Measurements from ENCODE around the gene NPL.

Gene NPL, protein sequence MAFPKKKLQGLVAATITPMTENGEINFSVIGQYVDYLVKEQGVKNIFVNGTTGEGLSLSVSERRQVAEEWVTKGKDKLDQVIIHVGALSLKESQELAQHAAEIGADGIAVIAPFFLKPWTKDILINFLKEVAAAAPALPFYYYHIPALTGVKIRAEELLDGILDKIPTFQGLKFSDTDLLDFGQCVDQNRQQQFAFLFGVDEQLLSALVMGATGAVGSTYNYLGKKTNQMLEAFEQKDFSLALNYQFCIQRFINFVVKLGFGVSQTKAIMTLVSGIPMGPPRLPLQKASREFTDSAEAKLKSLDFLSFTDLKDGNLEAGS

GRCh38 chr1:182789138-182790076 lies at the start of gene NPL:
TSS of gene NPL (plus strand) at chr1:182789773. CDS start at chr1:182794372, 4,599 bp downstream.
- no peaks in the 10 kb centered on the region for H3K36me3 ChIP-seq (ENCODE audit: low read depth)
- no peaks in the 10 kb centered on the region for H3K9me3 ChIP-seq (ENCODE audit: severe bottlenecking)
- peaks cover 10% of the 10 kb centered on the region for H3K27me3 ChIP-seq (ENCODE audit: insufficient read depth, poor library complexity, severe bottlenecking)
- peaks cover 4% of the 10 kb centered on the region for H3K4me1 ChIP-seq (ENCODE audit: insufficient read depth, poor library complexity, severe bottlenecking)
- ATAC-seq (ENCODE audit: low read depth) (peak; percentile 95), DNase-seq (ENCODE audit: low spot score) (peak; percentile 71)
- no peak within 1 kb of the TSS for H3K27ac ChIP-seq (ENCODE audit: poor library complexity, severe bottlenecking)
- H3K4me3 ChIP-seq (ENCODE audit: severe bottlenecking), result peak within 1 kb of the TSS; percentile 45
- TF ChIP-seq, protein P1, sequence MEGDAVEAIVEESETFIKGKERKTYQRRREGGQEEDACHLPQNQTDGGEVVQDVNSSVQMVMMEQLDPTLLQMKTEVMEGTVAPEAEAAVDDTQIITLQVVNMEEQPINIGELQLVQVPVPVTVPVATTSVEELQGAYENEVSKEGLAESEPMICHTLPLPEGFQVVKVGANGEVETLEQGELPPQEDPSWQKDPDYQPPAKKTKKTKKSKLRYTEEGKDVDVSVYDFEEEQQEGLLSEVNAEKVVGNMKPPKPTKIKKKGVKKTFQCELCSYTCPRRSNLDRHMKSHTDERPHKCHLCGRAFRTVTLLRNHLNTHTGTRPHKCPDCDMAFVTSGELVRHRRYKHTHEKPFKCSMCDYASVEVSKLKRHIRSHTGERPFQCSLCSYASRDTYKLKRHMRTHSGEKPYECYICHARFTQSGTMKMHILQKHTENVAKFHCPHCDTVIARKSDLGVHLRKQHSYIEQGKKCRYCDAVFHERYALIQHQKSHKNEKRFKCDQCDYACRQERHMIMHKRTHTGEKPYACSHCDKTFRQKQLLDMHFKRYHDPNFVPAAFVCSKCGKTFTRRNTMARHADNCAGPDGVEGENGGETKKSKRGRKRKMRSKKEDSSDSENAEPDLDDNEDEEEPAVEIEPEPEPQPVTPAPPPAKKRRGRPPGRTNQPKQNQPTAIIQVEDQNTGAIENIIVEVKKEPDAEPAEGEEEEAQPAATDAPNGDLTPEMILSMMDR (IDR thresholded peaks at IDR 0.05; ENCODE audit: poor library complexity, severe bottlenecking), result no peak

DNA sequence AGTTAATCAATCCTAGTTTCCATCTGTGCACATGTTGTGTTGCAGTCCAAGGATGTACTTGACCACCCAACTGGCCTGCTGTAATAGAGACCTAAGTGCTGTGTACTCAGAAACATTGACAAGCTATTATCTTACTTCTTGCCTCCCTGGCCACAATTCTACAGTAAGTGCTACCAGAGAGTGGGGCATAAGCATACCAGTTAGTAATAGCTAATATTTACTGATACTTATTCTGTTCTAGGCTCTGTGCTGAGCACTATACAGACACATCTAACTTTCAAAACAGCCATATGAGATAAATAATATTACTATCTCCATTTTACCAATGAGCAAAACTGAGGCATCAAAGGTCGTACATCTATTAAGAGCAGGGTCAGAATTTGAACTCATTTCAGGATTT lies 49.5 kb upstream of the NPL start:
- ATAC-seq (ENCODE audit: low read depth), result no peak
- H3K27ac ChIP-seq (ENCODE audit: poor library complexity, severe bottlenecking), result no peak overlapping the region

GRCh38 chr1:182742780-182743179 lies 46.8 kb upstream of the NPL start:
- Histone ChIP-seq H3K27ac (ENCODE audit: poor library complexity, severe bottlenecking) (no peak overlapping the region), H3K4me3 (ENCODE audit: severe bottlenecking) (no peak overlapping the region), H3K36me3 (ENCODE audit: low read depth) (no peaks in the 10 kb centered on the region), H3K4me1 (ENCODE audit: insufficient read depth, poor library complexity, severe bottlenecking) (no peaks in the 10 kb centered on the region), H3K27me3 (ENCODE audit: insufficient read depth, poor library complexity, severe bottlenecking) (peaks cover 5% of the 10 kb centered on the region), H3K9me3 (ENCODE audit: severe bottlenecking) (no peaks in the 10 kb centered on the region)
- DNase-seq (ENCODE audit: low spot score) (no peak), ATAC-seq (ENCODE audit: low read depth) (no peak)
- TF ChIP-seq, protein P1 (IDR thresholded peaks at IDR 0.05; ENCODE audit: poor library complexity, severe bottlenecking), result no peak

More for the DNA sequence above, 49.5 kb upstream of the NPL start:
- H3K4me3 ChIP-seq (ENCODE audit: severe bottlenecking), result no peak overlapping the region
- no peaks in the 10 kb centered on the region for H3K36me3 ChIP-seq (ENCODE audit: low read depth)
- peaks cover 5% of the 10 kb centered on the region for H3K27me3 ChIP-seq (ENCODE audit: insufficient read depth, poor library complexity, severe bottlenecking)
- no peaks in the 10 kb centered on the region for H3K4me1 ChIP-seq (ENCODE audit: insufficient read depth, poor library complexity, severe bottlenecking)
- TF ChIP-seq, protein P1 (IDR thresholded peaks at IDR 0.05; ENCODE audit: poor library complexity, severe bottlenecking), result no peak
- no peaks in the 10 kb centered on the region for H3K9me3 ChIP-seq (ENCODE audit: severe bottlenecking)
- DNase-seq (ENCODE audit: low spot score), result no peak

DNA sequence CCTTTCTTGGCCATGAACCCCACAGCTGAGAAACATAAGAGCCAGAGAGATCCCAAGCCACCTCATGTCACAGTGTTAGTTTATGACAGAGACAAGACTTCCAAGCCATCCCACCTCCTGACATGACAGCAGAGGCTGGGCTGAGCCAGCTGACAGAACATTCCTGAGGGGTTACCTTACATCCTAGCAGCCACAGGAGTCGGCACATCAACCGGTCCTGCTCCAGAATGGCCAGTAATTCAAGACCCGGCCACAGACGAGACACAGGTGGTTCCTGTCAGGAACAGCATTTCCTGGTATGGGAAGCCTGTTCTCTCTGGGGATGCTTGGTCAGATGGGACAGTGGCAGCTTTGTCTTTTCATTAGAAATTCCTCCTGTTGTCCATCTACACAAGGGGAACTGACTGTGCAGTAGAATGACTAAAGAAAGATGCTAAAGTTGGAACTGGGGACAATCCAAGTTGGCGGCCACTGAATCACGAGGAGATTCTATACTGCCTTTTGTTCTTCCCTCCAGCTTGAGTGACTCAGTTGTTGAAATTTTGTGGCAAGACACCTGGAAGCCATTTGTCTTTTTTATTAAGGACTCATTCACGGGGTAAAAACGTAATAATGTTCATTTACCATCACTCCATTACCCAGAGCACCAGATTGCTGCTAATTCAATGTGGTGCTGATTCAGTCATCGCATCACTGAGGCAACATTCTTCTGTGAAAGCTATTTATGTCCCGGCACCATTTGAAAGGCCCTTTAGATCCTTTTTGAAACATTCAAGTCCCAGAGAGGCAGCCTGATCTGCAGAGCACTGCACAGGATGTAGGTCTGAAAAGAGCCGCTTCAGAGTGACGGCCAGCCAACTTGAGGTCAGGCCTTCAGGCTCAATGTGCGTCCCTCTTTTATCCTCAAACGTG lies 37.2 kb upstream of the NPL start:
- no peak for ATAC-seq (ENCODE audit: low read depth)
- no peak overlapping the region for H3K4me3 ChIP-seq (ENCODE audit: severe bottlenecking)
- no peaks in the 10 kb centered on the region for H3K9me3 ChIP-seq (ENCODE audit: severe bottlenecking)
- no peaks in the 10 kb centered on the region for H3K36me3 ChIP-seq (ENCODE audit: low read depth)
- no peaks in the 10 kb centered on the region for H3K27me3 ChIP-seq (ENCODE audit: insufficient read depth, poor library complexity, severe bottlenecking)
- no peak for DNase-seq (ENCODE audit: low spot score)
- TF ChIP-seq, protein P1 (IDR thresholded peaks at IDR 0.05; ENCODE audit: poor library complexity, severe bottlenecking), result no peak
- no peak overlapping the region for H3K27ac ChIP-seq (ENCODE audit: poor library complexity, severe bottlenecking)
- no peaks in the 10 kb centered on the region for H3K4me1 ChIP-seq (ENCODE audit: insufficient read depth, poor library complexity, severe bottlenecking)

Measured in RWPE2 (cell line).